PC-9 (cell line): ENCODE measurements around the gene NEUROD6. TPM values are rescaled to one million over a fixed set of nuclear protein-coding genes. Genes with fewer than 3 reads are reported as not detected.

Source experiments
- BruUV-seq: library from RNA; stranded (reverse); fragments of 400-500 nt; replicated peaks from 2 replicates; lab custom pipeline; 2021; lab: Mats Ljungman, UMichigan
- CTCF ChIA-PET: fragments of 300-600 bp; sonication (Branson Sonifier 250); formaldehyde crosslinking; loops from one replicate; lab custom pipeline; 2022; ENCODE audit warnings: antibody characterized with exemption; lab: Charles Lee
- POLR2A ChIA-PET: fragments of 300-600 bp; sonication (Branson Sonifier 250); formaldehyde crosslinking; loops from one replicate; lab custom pipeline; 2022; ENCODE audit warnings: antibody characterized with exemption; ENCODE audit not compliant: unreplicated experiment; lab: Charles Lee
- DNase-seq, 2 experiments: peaks; one replicate each; pipeline versions ENCODE4 v3.0.0 to v3.0.0-alpha.2; 2015 to 2022; ENCODE audit warnings: mixed read lengths in 1 of 2
- H2AFZ ChIP-seq: fragments of 200-600 bp; sonication (generic); 2 replicates; pipeline ENCODE4 v1.8.1; 2017; ENCODE audit warnings: antibody characterized with exemption
- H3F3A ChIP-seq: fragments of 200-600 bp; sonication (generic); 2 replicates; pipeline ENCODE4 v1.8.1; 2017; ENCODE audit warnings: antibody characterized with exemption, mild to moderate bottlenecking, low read depth; ENCODE audit not compliant: insufficient read depth
- H3K27ac ChIP-seq: fragments of 200-600 bp; sonication (generic); 2 replicates; pipeline ENCODE4 v1.6.1; 2016; ENCODE audit warnings: mixed run types
- H3K27me3 ChIP-seq: fragments of 200-600 bp; sonication (generic); 2 replicates; pipeline ENCODE4 v1.6.1; 2016; ENCODE audit warnings: low read depth, mixed run types; ENCODE audit not compliant: insufficient read depth
- H3K36me3 ChIP-seq: fragments of 200-600 bp; sonication (generic); 2 replicates; pipeline ENCODE4 v1.6.1; 2016; ENCODE audit warnings: low read depth, mixed run types
- H3K4me1 ChIP-seq: fragments of 200-600 bp; sonication (generic); replicated peaks from 2 replicates; pipeline ENCODE4 v1.6.1; 2016; ENCODE audit warnings: mixed run types; ENCODE audit not compliant: insufficient read depth
- H3K4me2 ChIP-seq: fragments of 200-600 bp; sonication (generic); 2 replicates; pipeline ENCODE4 v1.6.1; 2017; ENCODE audit warnings: mixed run types
- H3K4me3 ChIP-seq: fragments of 200-600 bp; sonication (generic); 2 replicates; pipeline ENCODE4 v1.6.1; 2016; ENCODE audit warnings: mixed run types
- H3K79me2 ChIP-seq: fragments of 200-600 bp; sonication (generic); 2 replicates; pipeline ENCODE4 v1.6.1; 2017; ENCODE audit warnings: low read depth, mixed run types
- H3K9me2 ChIP-seq: fragments of 200-600 bp; sonication (generic); 2 replicates; pipeline ENCODE4 v1.8.1; 2017; ENCODE audit warnings: mild to moderate bottlenecking; ENCODE audit not compliant: insufficient read depth
- H3K9me3 ChIP-seq: fragments of 200-600 bp; sonication (generic); 2 replicates; pipeline ENCODE4 v1.8.1; 2016; ENCODE audit warnings: low read depth; ENCODE audit not compliant: insufficient read depth
- H4K20me1 ChIP-seq: fragments of 200-600 bp; sonication (generic); 2 replicates; pipeline ENCODE4 v1.8.1; 2017; ENCODE audit not compliant: insufficient read depth
- EZH2 ChIP-seq: fragments of 200-600 bp; sonication (generic); IDR thresholded peaks from 2 replicates; pipeline ENCODE4 v1.8.0; 2017; ENCODE audit warnings: antibody characterized with exemption, low read depth
- intact Hi-C: fragments of 100-400 bp; cut with micrococcal nuclease; formaldehyde crosslinking; loops from one replicate; pipeline ENCODE4 v1.10.0; 2022; ENCODE audit not compliant: unreplicated experiment
- total RNA-seq: library from RNA; stranded (reverse); gene quantifications from 2 replicates; pipeline ENCODE4 v1.2.3, GENCODE V29; 2021
- TF ChIP-seq, protein P1 (sequence below): fragments of 200-600 bp; sonication (generic); conservative IDR thresholded peaks from 2 replicates; pipeline ENCODE4 v1.6.1; 2017; ENCODE audit warnings: mixed run types, antibody characterized with exemption, mild to moderate bottlenecking, moderate library complexity

NEUROD6 gene
- total RNA-seq, 1 experiment from 2014 or later = not detected

- Histone ChIP-seq H3K27me3 (peaks cover 87% of the 10 kb centered on the region), H3K4me3 (no peak overlapping the region), H4K20me1 (no peaks in the 10 kb centered on the region), H3K36me3 (no peaks in the 10 kb centered on the region), H3K9me2 (no peaks in the 10 kb centered on the region), H2AFZ (no peak overlapping the region), H3K27ac (no peak overlapping the region), H3F3A (no peaks in the 10 kb centered on the region), H3K4me1 (no peaks in the 10 kb centered on the region), H3K9me3 (no peaks in the 10 kb centered on the region), H3K4me2 (no peak overlapping the region), H3K79me2 (no peaks in the 10 kb centered on the region)
- BruUV-seq = no TSS peak
- DNase-seq = no peak
- POLR2A ChIA-PET = no interaction called here
- CTCF ChIA-PET = no interaction called here
- intact Hi-C loops = loop anchor here (5.0 kb wide), 1 partner anchor 238 kb away; no protein-coding TSS in a partner anchor
- TF ChIP-seq EZH2 = no peak
- TF ChIP-seq, protein P1, sequence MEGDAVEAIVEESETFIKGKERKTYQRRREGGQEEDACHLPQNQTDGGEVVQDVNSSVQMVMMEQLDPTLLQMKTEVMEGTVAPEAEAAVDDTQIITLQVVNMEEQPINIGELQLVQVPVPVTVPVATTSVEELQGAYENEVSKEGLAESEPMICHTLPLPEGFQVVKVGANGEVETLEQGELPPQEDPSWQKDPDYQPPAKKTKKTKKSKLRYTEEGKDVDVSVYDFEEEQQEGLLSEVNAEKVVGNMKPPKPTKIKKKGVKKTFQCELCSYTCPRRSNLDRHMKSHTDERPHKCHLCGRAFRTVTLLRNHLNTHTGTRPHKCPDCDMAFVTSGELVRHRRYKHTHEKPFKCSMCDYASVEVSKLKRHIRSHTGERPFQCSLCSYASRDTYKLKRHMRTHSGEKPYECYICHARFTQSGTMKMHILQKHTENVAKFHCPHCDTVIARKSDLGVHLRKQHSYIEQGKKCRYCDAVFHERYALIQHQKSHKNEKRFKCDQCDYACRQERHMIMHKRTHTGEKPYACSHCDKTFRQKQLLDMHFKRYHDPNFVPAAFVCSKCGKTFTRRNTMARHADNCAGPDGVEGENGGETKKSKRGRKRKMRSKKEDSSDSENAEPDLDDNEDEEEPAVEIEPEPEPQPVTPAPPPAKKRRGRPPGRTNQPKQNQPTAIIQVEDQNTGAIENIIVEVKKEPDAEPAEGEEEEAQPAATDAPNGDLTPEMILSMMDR = no peak
Measured at GRCh38 chr7:31370609-31371008, 30.1 kb upstream of the NEUROD6 start.

- Histone ChIP-seq H3K4me1 (no peaks in the 10 kb centered on the region), H3K4me3 (no peak overlapping the region), H3K9me2 (no peaks in the 10 kb centered on the region), H3K4me2 (no peak overlapping the region), H3K79me2 (no peaks in the 10 kb centered on the region), H3K27me3 (peaks cover 100% of the 10 kb centered on the region), H3K9me3 (no peaks in the 10 kb centered on the region), H3K36me3 (no peaks in the 10 kb centered on the region), H3K27ac (no peak overlapping the region), H2AFZ (no peak overlapping the region), H4K20me1 (no peaks in the 10 kb centered on the region), H3F3A (no peaks in the 10 kb centered on the region)
- no peak for TF ChIP-seq EZH2
- intact Hi-C loops = no loop called here
- no peak for DNase-seq
- BruUV-seq = no TSS peak
- CTCF ChIA-PET = interaction anchor here (0.6 kb wide), 1 partner anchor 234 kb away, joined by 11 read pairs; no protein-coding TSS in a partner anchor
- POLR2A ChIA-PET = no interaction called here
Measured at GRCh38 chr7:31368620-31369019, 28.1 kb upstream of the NEUROD6 start.

DNA sequence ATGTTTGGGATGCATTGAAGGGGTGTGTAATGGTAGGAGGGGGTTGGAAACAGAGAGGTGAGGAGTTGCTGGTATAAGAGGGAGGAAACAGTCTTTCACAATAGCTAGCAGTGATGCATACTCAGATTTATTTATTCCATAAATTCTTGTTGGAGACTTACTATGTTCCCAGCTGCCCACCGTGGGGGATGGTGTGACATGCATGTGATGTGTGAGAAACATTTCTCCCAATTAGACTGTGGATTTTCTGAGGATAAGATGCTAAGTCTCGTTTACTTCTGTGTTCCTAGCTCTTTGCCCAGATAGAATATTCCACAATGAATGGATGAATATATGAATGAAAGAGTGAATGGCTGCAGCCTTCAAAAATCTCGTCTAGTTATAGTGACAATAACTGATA lies 23.0 kb upstream of the NEUROD6 start:
- no TSS peak for BruUV-seq
- Histone ChIP-seq H2AFZ (no peak overlapping the region), H3K36me3 (no peaks in the 10 kb centered on the region), H3K27me3 (peaks cover 77% of the 10 kb centered on the region), H3K9me2 (no peaks in the 10 kb centered on the region), H3K4me2 (no peak overlapping the region), H3K27ac (no peak overlapping the region), H3K4me1 (no peaks in the 10 kb centered on the region), H3K4me3 (no peak overlapping the region), H3F3A (no peaks in the 10 kb centered on the region), H3K79me2 (no peaks in the 10 kb centered on the region), H4K20me1 (no peaks in the 10 kb centered on the region), H3K9me3 (no peaks in the 10 kb centered on the region)
- no peak for DNase-seq
- intact Hi-C loops = no loop called here
- no peak for TF ChIP-seq EZH2
- TF ChIP-seq, protein P1 = no peak
- ChIA-PET POLR2A (no interaction called here), CTCF (interaction anchor here (0.6 kb wide), 1 partner anchor 1526 kb away, joined by 6 read pairs; no protein-coding TSS in a partner anchor)

GRCh38 chr7:31363051-31363450 lies 22.5 kb upstream of the NEUROD6 start:
- intact Hi-C loops = no loop called here
- H3K9me2 ChIP-seq = no peaks in the 10 kb centered on the region
- no peaks in the 10 kb centered on the region for H3K4me1 ChIP-seq
- H3K4me2 ChIP-seq = no peak overlapping the region
- H3K27ac ChIP-seq = no peak overlapping the region
- no peak overlapping the region for H2AFZ ChIP-seq
- H4K20me1 ChIP-seq = no peaks in the 10 kb centered on the region
- DNase-seq = no peak
- H3F3A ChIP-seq = no peaks in the 10 kb centered on the region
- H3K4me3 ChIP-seq = no peak overlapping the region
- no TSS peak for BruUV-seq
- no peak for TF ChIP-seq EZH2
- TF ChIP-seq, protein P1 = no peak
- peaks cover 77% of the 10 kb centered on the region for H3K27me3 ChIP-seq
- no peaks in the 10 kb centered on the region for H3K36me3 ChIP-seq
- H3K79me2 ChIP-seq = no peaks in the 10 kb centered on the region
- CTCF ChIA-PET = interaction anchor here (0.6 kb wide), 1 partner anchor 1527 kb away, joined by 6 read pairs; no protein-coding TSS in a partner anchor
- H3K9me3 ChIP-seq = no peaks in the 10 kb centered on the region
- POLR2A ChIA-PET = no interaction called here
